K562 (cell line): Measurements from ENCODE around the gene ZFAND6. TPM values are rescaled to one million over a fixed set of nuclear protein-coding genes. Genes with fewer than 3 reads are reported as not detected.
A peak's percentile ranks its signal among the peaks of the same experiment; 100 is the strongest.

Experiments
- ATAC-seq: fragments of 200-7000 bp; cut with Tn5 transposase; 3 replicates; pipeline ENCODE4 v1.9.1; 2020; ENCODE audit warnings: moderate library complexity
- BruUV-seq: library from RNA; stranded (reverse); fragments of 400-500 nt; replicated peaks from 2 replicates; lab custom pipeline; 2021; lab: Mats Ljungman, UMichigan
- CTCF ChIA-PET: fragments of 300-600 bp; formaldehyde crosslinking; extraction: SDS; loops from one replicate; lab custom pipeline; 2021; ENCODE audit warnings: low intra/inter-chr PET ratio; lab: Yijun Ruan, JAX
- POLR2A ChIA-PET: fragments of 300-600, 350-650 bp; sonication (Branson Sonifier 250); formaldehyde crosslinking; extraction: SDS; loops from one replicate; lab custom pipeline; 2021; ENCODE audit warnings: antibody characterized with exemption, inconsistent platforms; lab: Yijun Ruan, JAX
- DNase-seq, 4 experiments: peaks; one replicate each; pipeline versions ENCODE4 v3.0.0 to v3.0.0-alpha.2; 2011 to 2018; ENCODE audit warnings: low spot score in 3 of 4, mixed read lengths in 3 of 4; ENCODE audit errors: extremely low read depth in 1 of 4
- FAIRE-seq: peaks from 2 replicates; lab custom pipeline; 2011; peaks lifted over from hg19 to GRCh38; lab: Jason Lieb, UNC
- H2AFZ ChIP-seq: 2 replicates; pipeline ENCODE4 v1.6.0; 2011; ENCODE audit warnings: low read depth, low read length, control low read depth, inconsistent platforms
- H3K27ac ChIP-seq: fragments of 200-600 bp; 3 replicates; pipeline ENCODE4 v1.8.0; 2011; ENCODE audit warnings: low read depth, mild to moderate bottlenecking, control low read depth, inconsistent platforms, low read length, moderate library complexity, mixed read lengths; ENCODE audit errors: extremely low read depth
- H3K27me3 ChIP-seq, 2 experiments: fragments of 300-600 bp in 1 of 2; 2 replicates in 1 of 2; 3 replicates in 1 of 2; pipeline versions ENCODE4 v1.6.0 to v1.8.0; 2011; ENCODE audit warnings: inconsistent platforms in 2 of 2, low read length in 2 of 2, mild to moderate bottlenecking in 1 of 2, mixed read lengths in 1 of 2, moderate library complexity in 1 of 2; ENCODE audit not compliant: control insufficient read depth in 2 of 2, insufficient read depth in 2 of 2
- H3K36me3 ChIP-seq: fragments of 300-600 bp; 3 replicates; pipeline ENCODE4 v1.8.0; 2011; ENCODE audit warnings: mild to moderate bottlenecking, low read length, inconsistent platforms; ENCODE audit not compliant: control insufficient read depth, insufficient read depth
- H3K4me1 ChIP-seq, 2 experiments: fragments of 200-600 bp in 1 of 2; replicated peaks in 1 of 2; 2 replicates in 1 of 2; 3 replicates in 1 of 2; pipeline versions ENCODE4 v1.5.1 to v1.8.0; 2011; ENCODE audit warnings: inconsistent platforms in 2 of 2, low read length in 2 of 2, mild to moderate bottlenecking in 1 of 2, mixed read lengths in 1 of 2, moderate library complexity in 1 of 2; ENCODE audit not compliant: control insufficient read depth in 2 of 2, insufficient read depth in 2 of 2
- H3K4me2 ChIP-seq: 2 replicates; pipeline ENCODE4 v1.6.1; 2011; ENCODE audit warnings: low read length, control low read depth, inconsistent platforms, mixed read lengths; ENCODE audit not compliant: insufficient read depth
- H3K4me3 ChIP-seq: fragments of 200-600 bp; sonication (generic), shearing (Covaris generic); 2 replicates; pipeline ENCODE4 v1.5.1; 2016; ENCODE audit warnings: control low read depth, inconsistent platforms
- H3K79me2 ChIP-seq: fragments of 200-600 bp; 3 replicates; pipeline ENCODE4 v1.8.0; 2011; ENCODE audit warnings: low read length, inconsistent platforms; ENCODE audit not compliant: control insufficient read depth, insufficient read depth
- H3K9ac ChIP-seq, 2 experiments: 2 replicates each; pipeline versions ENCODE4 v1.6.0 to v1.6.1; 2011; ENCODE audit warnings: low read depth in 2 of 2, low read length in 2 of 2, control low read depth in 1 of 2, inconsistent platforms in 1 of 2, mild to moderate bottlenecking in 1 of 2, mixed read lengths in 1 of 2; ENCODE audit not compliant: insufficient read depth in 1 of 2
- H3K9me1 ChIP-seq: one replicate; pipeline ENCODE4 v1.6.0; 2011; ENCODE audit warnings: inconsistent platforms, mild to moderate bottlenecking, low read length, moderate library complexity; ENCODE audit not compliant: control insufficient read depth, insufficient read depth
- H3K9me3 ChIP-seq: replicated peaks from 2 replicates; pipeline ENCODE4 v1.5.1; 2011; ENCODE audit warnings: low read depth, low read length, inconsistent platforms; ENCODE audit not compliant: control insufficient read depth, insufficient read depth
- H4K20me1 ChIP-seq: replicated peaks from 2 replicates; pipeline ENCODE4 v1.6.1; 2011; ENCODE audit warnings: low read length, inconsistent platforms, mixed read lengths; ENCODE audit not compliant: control insufficient read depth, insufficient read depth
- ADNP ChIP-seq: fragments of 200-800 bp; sonication (Bioruptor generic); IDR thresholded peaks from 2 replicates; pipeline ENCODE4 v1.6.1; 2016; ENCODE audit warnings: missing genetic modification characterization, missing compliant biosample characterization
- FIP1L1 ChIP-seq: fragments of 200-400 bp; formaldehyde crosslinking; IDR thresholded peaks from 2 replicates; pipeline ENCODE4 v1.6.1; 2018; ENCODE audit warnings: mild to moderate bottlenecking, low read depth, low read length; ENCODE audit not compliant: poor library complexity, severe bottlenecking
- HNRNPL ChIP-seq: fragments of 200-400 bp; formaldehyde crosslinking; IDR thresholded peaks from 2 replicates; pipeline ENCODE4 v1.6.1; 2017; ENCODE audit warnings: low read depth, mild to moderate bottlenecking, low read length
- RBM15 ChIP-seq: fragments of 200-400 bp; formaldehyde crosslinking; IDR thresholded peaks from 2 replicates; pipeline ENCODE4 v1.6.1; 2018; ENCODE audit warnings: mild to moderate bottlenecking, low read length, moderate library complexity; ENCODE audit not compliant: insufficient read depth
- SIN3A ChIP-seq, 2 experiments: fragments of 150-350 bp in 1 of 2; IDR thresholded peaks; 2 replicates each; pipeline ENCODE4 v1.6.1; 2011 to 2016; ENCODE audit warnings: borderline replicate concordance in 2 of 2, low read depth in 2 of 2, low read length in 2 of 2, mild to moderate bottlenecking in 2 of 2, moderate library complexity in 2 of 2; ENCODE audit not compliant: control insufficient read depth in 1 of 2
- SMARCE1 ChIP-seq: fragments of 450-650 bp; IDR thresholded peaks from 2 replicates; pipeline ENCODE4 v1.7.1; 2016; ENCODE audit warnings: mild to moderate bottlenecking
- SP2 ChIP-seq: IDR thresholded peaks from 2 replicates; pipeline ENCODE4 v1.6.1; 2011; ENCODE audit warnings: mild to moderate bottlenecking, low read depth, low read length, moderate library complexity; ENCODE audit not compliant: poor library complexity, severe bottlenecking; ENCODE audit errors: extremely low read depth
- ZNF316 ChIP-seq: fragments of 450-650 bp; IDR thresholded peaks from 2 replicates; pipeline ENCODE4 v1.6.1; 2016
- ZNF445 ChIP-seq: fragments of 250-450 bp; sonication (Bioruptor Pico); IDR thresholded peaks from 2 replicates; pipeline ENCODE4 v1.4.0; 2020; ENCODE audit warnings: low read depth, mild to moderate bottlenecking, moderate library complexity
- WGBS: fragments of 100-300 bp; shearing (Covaris generic); methylation state at CpG from one replicate; pipeline ENCODE4 v1.1.6; 2016; ENCODE audit warnings: low coverage, mixed read lengths; ENCODE audit not compliant: insufficient coverage; ENCODE audit errors: missing lambda C conversion rate; 5-methylcytosine and 5-hydroxymethylcytosine counted together
- in situ Hi-C: fragments of 300-500 bp; cut with MboI; formaldehyde crosslinking; loops from 4 replicates; pipeline ENCODE4 v1.15.0; 2018; ENCODE audit warnings: inconsistent platforms, mixed read lengths
- intact Hi-C: fragments of 100-400 bp; cut with micrococcal nuclease; formaldehyde crosslinking; loops from 2 replicates; pipeline ENCODE4 v1.14.2; 2022
- polyA plus RNA-seq, 8 experiments: library from polyadenylated mRNA; depleted of rRNA in 4 of 8; stranded (reverse) in 5 of 8; unstranded in 3 of 8; fragments of >200 nt; fragmentation: Nextera tagmentation in 2 of 8; fragmentation: Illumina TruSeq in 1 of 8; extraction: Ambion mirVana in 2 of 8; extraction: Trizol in 1 of 8; gene quantifications; 2 replicates each; pipeline versions ENCODE4 v1.2.1 to v1.2.3, GENCODE V29; 2011 to 2014; ENCODE audit warnings: inconsistent platforms in 1 of 8, missing spikeins in 1 of 8
- total RNA-seq, 7 experiments: library from RNA; depleted of rRNA in 6 of 7; stranded (reverse); fragments of >200 nt in 6 of 7; fragmentation: Illumina TruSeq in 2 of 7; extraction: Trizol in 2 of 7; gene quantifications; 2 replicates each; pipeline versions ENCODE4 v1.2.1 to v1.2.3, GENCODE V29; 2011 to 2021; ENCODE audit warnings: low replicate concordance in 1 of 7
- TF ChIP-seq, protein P1 (sequence below), 2 experiments: fragments of 450-650 bp; IDR thresholded peaks; 2 replicates each; pipeline ENCODE4 v1.6.1; 2018; ENCODE audit warnings: mild to moderate bottlenecking in 2 of 2, low read depth in 1 of 2; ENCODE audit not compliant: partially characterized antibody in 2 of 2
- TF ChIP-seq, protein P2 (sequence below): fragments of 250-450 bp; sonication (Bioruptor Pico); IDR thresholded peaks from 2 replicates; pipeline ENCODE4 v1.5.0; 2020; ENCODE audit warnings: mild to moderate bottlenecking
- TF ChIP-seq, protein P3 (sequence below): fragments of 450-650 bp; IDR thresholded peaks from 2 replicates; pipeline ENCODE4 v1.6.1; 2016
- TF ChIP-seq, protein P4 (sequence below): sonication (generic); formaldehyde crosslinking; IDR thresholded peaks from 2 replicates; pipeline ENCODE4 v1.8.0; 2022; ENCODE audit warnings: missing genetic modification reagents, mild to moderate bottlenecking, borderline replicate concordance

The ZFAND6 gene
- total and polyA plus RNA-seq, 9 of the 15 experiments (the other 6 are each of a cell fraction or from before 2014, with no cell fraction given), result 53.9 to 206 (median 88.9) TPM

DNA sequence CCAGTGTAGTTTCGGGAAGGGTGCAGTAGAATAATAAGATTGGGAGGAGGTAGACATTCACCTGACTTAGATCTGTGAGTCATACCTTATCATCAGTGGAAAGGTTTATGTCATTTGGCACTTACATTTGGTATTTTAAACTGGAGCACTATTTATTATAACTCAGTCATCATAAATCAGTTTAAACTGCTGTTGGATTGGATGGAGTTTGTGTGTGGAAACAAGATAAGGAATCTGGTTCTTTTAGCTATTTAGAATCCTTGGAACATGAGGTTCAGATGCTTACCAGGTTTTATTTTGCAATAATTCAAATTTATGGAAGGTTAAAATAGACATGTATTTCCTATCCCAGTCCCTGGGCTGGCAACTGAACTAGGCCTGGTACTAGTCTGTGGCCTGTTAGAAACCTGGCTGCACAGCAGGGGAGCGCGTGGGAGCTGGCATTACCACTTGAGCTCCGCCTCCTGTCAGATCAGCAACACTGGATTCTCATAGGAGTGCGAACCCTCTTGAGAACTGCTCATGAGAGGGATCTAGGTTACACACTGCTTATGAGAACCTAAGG is 34.5 kb downstream of the ZFAND6 start:
- Histone ChIP-seq H3K4me1 (peaks cover 0 to 11% of the 10 kb centered on the region in 2 experiments; a peak in 4 of 5 replicates), H2AFZ (no peak overlapping the region), H3K36me3 (peaks cover 3% of the 10 kb centered on the region; the same call in 1 of the 3 replicates), H3K9me1 (no peaks in the 10 kb centered on the region), H3K9me3 (no peaks in the 10 kb centered on the region), H3K9ac (no peak overlapping the region), H3K27ac (no peak overlapping the region), H4K20me1 (peaks cover 17% of the 10 kb centered on the region), H3K79me2 (peaks cover 80% of the 10 kb centered on the region), H3K4me2 (no peak overlapping the region), H3K27me3 (no peaks in the 10 kb centered on the region), H3K4me3 (no peak overlapping the region)
- no peak for FAIRE-seq
- no TSS peak for BruUV-seq
- peak in 3 of 4 experiments; percentile 9 to 76 (median 15) for DNase-seq
- in situ Hi-C loops (no loop called here), intact Hi-C loops (no loop called here)
- 24% methylated on average over 5 of the region's 5 CpGs for WGBS
- CTCF ChIA-PET, result no interaction called here
- POLR2A ChIA-PET, result interaction anchor here (0.8 to 1.0 kb wide), 4 partner anchors 9 to 22 kb away, joined by 3 to 8 read pairs (median 4); no protein-coding TSS in a partner anchor
- ATAC-seq, result peak; percentile 78
- no peak for TF ChIP-seq SP2
- no peak for TF ChIP-seq FIP1L1
- no peak for TF ChIP-seq RBM15
- TF ChIP-seq ZNF445, result no peak
- TF ChIP-seq ZNF316, result peak; percentile 60
- TF ChIP-seq, protein P1, sequence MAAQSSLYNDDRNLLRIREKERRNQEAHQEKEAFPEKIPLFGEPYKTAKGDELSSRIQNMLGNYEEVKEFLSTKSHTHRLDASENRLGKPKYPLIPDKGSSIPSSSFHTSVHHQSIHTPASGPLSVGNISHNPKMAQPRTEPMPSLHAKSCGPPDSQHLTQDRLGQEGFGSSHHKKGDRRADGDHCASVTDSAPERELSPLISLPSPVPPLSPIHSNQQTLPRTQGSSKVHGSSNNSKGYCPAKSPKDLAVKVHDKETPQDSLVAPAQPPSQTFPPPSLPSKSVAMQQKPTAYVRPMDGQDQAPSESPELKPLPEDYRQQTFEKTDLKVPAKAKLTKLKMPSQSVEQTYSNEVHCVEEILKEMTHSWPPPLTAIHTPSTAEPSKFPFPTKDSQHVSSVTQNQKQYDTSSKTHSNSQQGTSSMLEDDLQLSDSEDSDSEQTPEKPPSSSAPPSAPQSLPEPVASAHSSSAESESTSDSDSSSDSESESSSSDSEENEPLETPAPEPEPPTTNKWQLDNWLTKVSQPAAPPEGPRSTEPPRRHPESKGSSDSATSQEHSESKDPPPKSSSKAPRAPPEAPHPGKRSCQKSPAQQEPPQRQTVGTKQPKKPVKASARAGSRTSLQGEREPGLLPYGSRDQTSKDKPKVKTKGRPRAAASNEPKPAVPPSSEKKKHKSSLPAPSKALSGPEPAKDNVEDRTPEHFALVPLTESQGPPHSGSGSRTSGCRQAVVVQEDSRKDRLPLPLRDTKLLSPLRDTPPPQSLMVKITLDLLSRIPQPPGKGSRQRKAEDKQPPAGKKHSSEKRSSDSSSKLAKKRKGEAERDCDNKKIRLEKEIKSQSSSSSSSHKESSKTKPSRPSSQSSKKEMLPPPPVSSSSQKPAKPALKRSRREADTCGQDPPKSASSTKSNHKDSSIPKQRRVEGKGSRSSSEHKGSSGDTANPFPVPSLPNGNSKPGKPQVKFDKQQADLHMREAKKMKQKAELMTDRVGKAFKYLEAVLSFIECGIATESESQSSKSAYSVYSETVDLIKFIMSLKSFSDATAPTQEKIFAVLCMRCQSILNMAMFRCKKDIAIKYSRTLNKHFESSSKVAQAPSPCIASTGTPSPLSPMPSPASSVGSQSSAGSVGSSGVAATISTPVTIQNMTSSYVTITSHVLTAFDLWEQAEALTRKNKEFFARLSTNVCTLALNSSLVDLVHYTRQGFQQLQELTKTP (IDR thresholded peaks at IDR 0.05; ENCODE audit: low read depth in 1 of 2, partially characterized antibody in 2 of 2), result no peak
- 0 out of 2 replicates have a peak, but pooled peaks have one; percentile 7 for TF ChIP-seq ADNP (tag)
- TF ChIP-seq SMARCE1, result peak; percentile 82; the same call in 1 of the 2 replicates
- TF ChIP-seq SIN3A (IDR thresholded peaks at IDR 0.05; ENCODE audit: borderline replicate concordance in 2 of 2, control insufficient read depth in 1 of 2, low read depth in 2 of 2, low read length in 2 of 2), result no peak
- TF ChIP-seq, protein P2, sequence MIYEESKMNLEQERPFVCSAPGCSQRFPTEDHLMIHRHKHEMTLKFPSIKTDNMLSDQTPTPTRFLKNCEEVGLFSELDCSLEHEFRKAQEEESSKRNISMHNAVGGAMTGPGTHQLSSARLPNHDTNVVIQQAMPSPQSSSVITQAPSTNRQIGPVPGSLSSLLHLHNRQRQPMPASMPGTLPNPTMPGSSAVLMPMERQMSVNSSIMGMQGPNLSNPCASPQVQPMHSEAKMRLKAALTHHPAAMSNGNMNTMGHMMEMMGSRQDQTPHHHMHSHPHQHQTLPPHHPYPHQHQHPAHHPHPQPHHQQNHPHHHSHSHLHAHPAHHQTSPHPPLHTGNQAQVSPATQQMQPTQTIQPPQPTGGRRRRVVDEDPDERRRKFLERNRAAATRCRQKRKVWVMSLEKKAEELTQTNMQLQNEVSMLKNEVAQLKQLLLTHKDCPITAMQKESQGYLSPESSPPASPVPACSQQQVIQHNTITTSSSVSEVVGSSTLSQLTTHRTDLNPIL, result no peak
- TF ChIP-seq HNRNPL, result no peak
- TF ChIP-seq, protein P3, sequence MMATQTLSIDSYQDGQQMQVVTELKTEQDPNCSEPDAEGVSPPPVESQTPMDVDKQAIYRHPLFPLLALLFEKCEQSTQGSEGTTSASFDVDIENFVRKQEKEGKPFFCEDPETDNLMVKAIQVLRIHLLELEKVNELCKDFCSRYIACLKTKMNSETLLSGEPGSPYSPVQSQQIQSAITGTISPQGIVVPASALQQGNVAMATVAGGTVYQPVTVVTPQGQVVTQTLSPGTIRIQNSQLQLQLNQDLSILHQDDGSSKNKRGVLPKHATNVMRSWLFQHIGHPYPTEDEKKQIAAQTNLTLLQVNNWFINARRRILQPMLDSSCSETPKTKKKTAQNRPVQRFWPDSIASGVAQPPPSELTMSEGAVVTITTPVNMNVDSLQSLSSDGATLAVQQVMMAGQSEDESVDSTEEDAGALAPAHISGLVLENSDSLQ, result peak; percentile 81
- TF ChIP-seq, protein P4, sequence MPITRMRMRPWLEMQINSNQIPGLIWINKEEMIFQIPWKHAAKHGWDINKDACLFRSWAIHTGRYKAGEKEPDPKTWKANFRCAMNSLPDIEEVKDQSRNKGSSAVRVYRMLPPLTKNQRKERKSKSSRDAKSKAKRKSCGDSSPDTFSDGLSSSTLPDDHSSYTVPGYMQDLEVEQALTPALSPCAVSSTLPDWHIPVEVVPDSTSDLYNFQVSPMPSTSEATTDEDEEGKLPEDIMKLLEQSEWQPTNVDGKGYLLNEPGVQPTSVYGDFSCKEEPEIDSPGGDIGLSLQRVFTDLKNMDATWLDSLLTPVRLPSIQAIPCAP (CRISPR knock-in tag), result no peak
